T-helper 2 cell treated with Interferon-gamma antibody and Interleukin-4, amounts not matched to agents 5 μg/mL and 100 μg/mL, for 36 hours (primary cell): ENCODE results near the gene RGS6.

Experiments used
- DNase-seq: peaks from one replicate; pipeline ENCODE4 v3.0.0; 2021; ENCODE audit warnings: low spot score
- H3K27ac Mint-ChIP-seq: one replicate; pipeline ENCODE4 v1.8.0; 2021; ENCODE audit warnings: mild to moderate bottlenecking, mixed read lengths
- H3K27me3 Mint-ChIP-seq: one replicate; pipeline ENCODE4 v1.8.0; 2021; ENCODE audit warnings: low read depth, mixed read lengths
- H3K36me3 Mint-ChIP-seq: one replicate; pipeline ENCODE4 v1.8.0; 2021; ENCODE audit warnings: low read depth, mixed read lengths
- H3K4me1 Mint-ChIP-seq: one replicate; pipeline ENCODE4 v1.8.0; 2021; ENCODE audit warnings: low read depth, mixed read lengths
- H3K4me3 Mint-ChIP-seq: one replicate; pipeline ENCODE4 v1.8.0; 2022; ENCODE audit warnings: mild to moderate bottlenecking, moderate library complexity, mixed read lengths
- H3K9me3 Mint-ChIP-seq: one replicate; pipeline ENCODE4 v1.8.0; 2021; ENCODE audit warnings: mixed read lengths

The RGS6 gene

GRCh38 chr14:72008666-72009065, 76.4 kb downstream of the RGS6 start:
- DNase-seq = no peak
- no peaks in the 10 kb centered on the region for H3K9me3 Mint-ChIP-seq
- H3K36me3 Mint-ChIP-seq = no peaks in the 10 kb centered on the region
- peaks cover 6% of the 10 kb centered on the region for H3K27me3 Mint-ChIP-seq
- no peak overlapping the region for H3K4me3 Mint-ChIP-seq
- H3K4me1 Mint-ChIP-seq = no peaks in the 10 kb centered on the region
- no peak overlapping the region for H3K27ac Mint-ChIP-seq

- Mint-ChIP-seq H3K27me3 (peaks cover 7% of the 10 kb centered on the region), H3K27ac (no peak overlapping the region), H3K9me3 (no peaks in the 10 kb centered on the region), H3K4me1 (no peaks in the 10 kb centered on the region), H3K4me3 (no peak overlapping the region), H3K36me3 (no peaks in the 10 kb centered on the region)
- DNase-seq = no peak
These were observed 78.2 kb downstream of the RGS6 start for GRCh38 chr14:72010474-72010873.

DNA sequence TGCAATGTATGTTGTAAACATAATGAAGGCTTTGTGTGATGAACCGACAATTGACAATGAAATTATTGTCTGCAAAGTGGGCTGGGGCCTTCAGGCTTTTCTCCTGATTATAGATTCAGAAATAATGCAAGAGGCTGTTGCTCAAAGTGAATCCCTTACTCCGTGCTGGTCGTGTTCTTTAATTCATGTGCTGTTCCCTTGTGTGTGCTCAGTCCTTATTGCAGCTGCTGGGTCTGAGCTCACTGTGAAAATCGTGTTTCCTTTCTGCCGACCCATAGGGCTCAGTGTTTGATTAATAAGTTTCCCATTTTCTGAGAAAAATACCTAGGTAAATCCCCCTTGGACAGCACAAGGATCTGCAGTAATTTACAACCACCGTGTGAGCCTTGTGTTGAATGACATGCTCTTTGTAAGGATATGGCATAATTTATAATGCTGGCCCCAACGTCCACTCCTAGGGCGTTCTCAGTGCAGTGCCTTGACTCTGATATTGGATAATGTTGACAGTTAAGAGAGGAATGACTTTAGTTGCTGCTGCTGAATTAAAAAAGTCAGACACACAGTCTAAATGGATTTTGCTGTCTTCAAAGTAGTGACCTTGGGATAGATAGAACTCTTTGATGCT, 81.6 kb downstream of the RGS6 start:
- no peak overlapping the region for H3K27ac Mint-ChIP-seq
- no peaks in the 10 kb centered on the region for H3K36me3 Mint-ChIP-seq
- no peak for DNase-seq
- H3K27me3 Mint-ChIP-seq = peaks cover 12% of the 10 kb centered on the region
- H3K9me3 Mint-ChIP-seq = no peaks in the 10 kb centered on the region
- H3K4me3 Mint-ChIP-seq = no peak overlapping the region
- no peaks in the 10 kb centered on the region for H3K4me1 Mint-ChIP-seq

DNA sequence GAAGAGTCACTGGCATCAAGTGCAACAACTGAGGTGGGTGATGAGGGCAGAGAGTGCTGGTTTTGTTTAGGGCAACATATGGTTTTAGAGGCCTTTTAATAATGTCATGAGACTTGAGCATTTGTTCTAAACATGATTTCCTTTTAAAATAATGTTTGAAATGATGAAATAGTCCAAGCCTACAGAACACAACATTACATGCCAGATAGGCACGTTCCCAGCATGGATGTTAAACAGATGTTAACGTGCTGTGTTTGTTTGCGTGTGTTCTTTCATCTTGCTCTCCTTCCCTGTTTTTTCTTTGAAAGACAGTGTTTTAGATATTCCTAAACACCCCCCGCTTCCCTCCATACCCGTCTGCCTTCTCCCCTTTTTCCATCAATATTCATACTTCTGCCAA, 82.3 kb downstream of the RGS6 start:
- no peak overlapping the region for H3K4me3 Mint-ChIP-seq
- no peak for DNase-seq
- H3K4me1 Mint-ChIP-seq = no peaks in the 10 kb centered on the region
- H3K27ac Mint-ChIP-seq = no peak overlapping the region
- peaks cover 12% of the 10 kb centered on the region for H3K27me3 Mint-ChIP-seq
- no peaks in the 10 kb centered on the region for H3K36me3 Mint-ChIP-seq
- no peaks in the 10 kb centered on the region for H3K9me3 Mint-ChIP-seq

- no peak overlapping the region for H3K4me3 Mint-ChIP-seq
- H3K9me3 Mint-ChIP-seq = no peaks in the 10 kb centered on the region
- H3K36me3 Mint-ChIP-seq = no peaks in the 10 kb centered on the region
- H3K4me1 Mint-ChIP-seq = no peaks in the 10 kb centered on the region
- peaks cover 24% of the 10 kb centered on the region for H3K27me3 Mint-ChIP-seq
- DNase-seq = no peak
- H3K27ac Mint-ChIP-seq = no peak overlapping the region
These were observed 85.1 kb downstream of the RGS6 start for GRCh38 chr14:72017290-72017689.

DNA sequence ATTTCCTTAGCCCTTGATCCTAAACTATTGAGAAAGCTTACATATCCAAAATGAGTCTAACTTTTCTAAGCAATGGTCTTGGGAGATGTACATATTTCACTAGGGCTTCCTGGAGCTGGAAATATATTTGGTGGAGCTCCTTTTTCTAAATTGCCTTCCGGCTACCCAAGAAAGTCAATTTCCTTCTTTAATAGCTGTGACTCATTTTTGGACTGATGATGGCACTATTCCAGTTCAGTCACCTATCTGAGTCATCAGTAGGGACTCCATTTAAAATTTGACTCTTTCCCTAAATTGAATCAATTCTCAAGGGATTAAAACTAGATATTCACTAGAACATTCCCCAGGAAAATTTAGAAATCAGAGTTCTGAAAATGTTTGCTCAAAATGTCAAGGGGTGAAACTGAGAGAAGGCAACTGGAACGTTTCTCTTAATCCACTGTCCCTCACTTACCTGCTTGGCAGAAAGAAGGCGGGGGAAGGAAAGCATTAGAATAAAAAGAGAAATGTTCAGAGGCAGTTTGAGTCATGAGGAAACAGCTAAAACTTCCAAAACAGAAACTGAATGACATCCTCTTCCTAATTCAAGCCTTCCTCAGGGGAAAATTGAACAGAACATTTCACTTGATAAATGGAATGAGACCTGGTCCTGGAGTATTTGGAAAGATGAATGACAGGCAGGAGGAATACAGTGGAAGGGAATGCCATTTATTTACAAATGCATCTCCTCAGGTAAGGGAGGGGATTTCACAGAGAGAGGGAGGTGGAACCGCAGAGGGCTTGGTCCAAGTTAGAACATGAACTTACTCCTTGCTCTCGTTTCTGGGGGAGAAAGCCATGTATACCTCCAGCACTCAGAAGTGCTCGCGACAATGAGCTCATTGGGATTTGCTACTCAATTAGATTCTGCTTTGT, 91.2 kb downstream of the RGS6 start:
- Mint-ChIP-seq H3K27me3 (peaks cover 32% of the 10 kb centered on the region), H3K4me1 (peaks cover 8% of the 10 kb centered on the region), H3K36me3 (no peaks in the 10 kb centered on the region), H3K4me3 (no peak overlapping the region), H3K27ac (no peak overlapping the region), H3K9me3 (no peaks in the 10 kb centered on the region)
- no peak for DNase-seq

GRCh38 chr14:72024043-72024407, 91.8 kb downstream of the RGS6 start:
- Mint-ChIP-seq H3K9me3 (no peaks in the 10 kb centered on the region), H3K27ac (no peak overlapping the region), H3K4me1 (peaks cover 8% of the 10 kb centered on the region), H3K27me3 (peaks cover 35% of the 10 kb centered on the region), H3K4me3 (no peak overlapping the region), H3K36me3 (no peaks in the 10 kb centered on the region)
- DNase-seq = peak; percentile 55

- no peak overlapping the region for H3K4me3 Mint-ChIP-seq
- peaks cover 8% of the 10 kb centered on the region for H3K4me1 Mint-ChIP-seq
- H3K27me3 Mint-ChIP-seq = peaks cover 36% of the 10 kb centered on the region
- no peak overlapping the region for H3K27ac Mint-ChIP-seq
- H3K36me3 Mint-ChIP-seq = no peaks in the 10 kb centered on the region
- no peaks in the 10 kb centered on the region for H3K9me3 Mint-ChIP-seq
- no peak for DNase-seq
These were observed 92.3 kb downstream of the RGS6 start for GRCh38 chr14:72024504-72024903.

GRCh38 chr14:72026536-72026935, 94.3 kb downstream of the RGS6 start:
- Mint-ChIP-seq H3K27me3 (peaks cover 26% of the 10 kb centered on the region), H3K4me1 (peaks cover 8% of the 10 kb centered on the region), H3K4me3 (no peak overlapping the region), H3K27ac (no peak overlapping the region), H3K36me3 (no peaks in the 10 kb centered on the region), H3K9me3 (no peaks in the 10 kb centered on the region)
- DNase-seq = no peak

DNA sequence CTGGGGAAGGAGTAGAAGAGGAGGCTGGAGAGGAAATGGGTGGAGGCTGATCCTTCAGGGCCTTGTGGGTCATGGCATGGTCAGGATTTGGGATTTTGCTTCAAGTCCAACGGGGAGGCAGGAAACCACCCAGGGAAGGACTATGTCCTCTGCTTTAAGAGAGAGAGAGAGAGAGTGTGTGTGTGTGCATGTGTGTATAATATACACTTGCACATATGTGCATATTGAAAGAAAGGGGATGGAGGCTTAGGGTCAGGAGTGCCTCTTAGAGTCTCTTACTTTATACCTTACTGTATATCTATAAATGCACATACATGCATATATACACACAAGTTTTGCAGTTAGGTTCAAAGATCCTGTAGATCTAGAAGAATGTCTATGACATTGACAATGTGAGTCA, 94.8 kb downstream of the RGS6 start:
- no peak for DNase-seq
- no peak overlapping the region for H3K27ac Mint-ChIP-seq
- H3K27me3 Mint-ChIP-seq = peaks cover 24% of the 10 kb centered on the region
- H3K9me3 Mint-ChIP-seq = no peaks in the 10 kb centered on the region
- no peak overlapping the region for H3K4me3 Mint-ChIP-seq
- H3K4me1 Mint-ChIP-seq = peaks cover 8% of the 10 kb centered on the region
- no peaks in the 10 kb centered on the region for H3K36me3 Mint-ChIP-seq

DNA sequence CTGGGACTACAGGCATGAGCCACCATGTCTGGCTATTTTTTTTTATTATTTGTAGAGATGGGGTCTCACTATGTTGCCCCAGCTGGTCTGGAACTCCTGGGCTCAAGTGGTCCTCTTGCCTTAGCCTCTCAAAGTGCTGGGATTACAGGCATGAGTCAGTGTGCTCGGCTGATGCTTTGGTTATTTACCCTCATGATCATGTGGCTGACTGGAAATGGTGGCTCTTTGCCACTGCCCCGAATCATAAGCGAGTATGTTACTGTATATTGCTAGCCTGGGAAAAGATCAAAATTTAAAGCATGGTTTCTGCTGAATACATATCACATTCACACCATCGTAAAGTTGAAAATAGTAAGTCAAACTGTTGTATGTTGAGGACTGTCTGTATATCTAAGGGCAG, 101.1 kb downstream of the RGS6 start:
- Mint-ChIP-seq H3K9me3 (no peaks in the 10 kb centered on the region), H3K27me3 (peaks cover 11% of the 10 kb centered on the region), H3K36me3 (no peaks in the 10 kb centered on the region), H3K4me3 (no peak overlapping the region), H3K27ac (no peak overlapping the region), H3K4me1 (no peaks in the 10 kb centered on the region)
- DNase-seq = no peak

- no peak for DNase-seq
- Mint-ChIP-seq H3K4me3 (no peak overlapping the region), H3K27ac (no peak overlapping the region), H3K27me3 (peaks cover 42% of the 10 kb centered on the region), H3K4me1 (no peaks in the 10 kb centered on the region), H3K36me3 (no peaks in the 10 kb centered on the region), H3K9me3 (peaks cover 10% of the 10 kb centered on the region)
These were observed 108.3 kb downstream of the RGS6 start for GRCh38 chr14:72040528-72040927.

DNA sequence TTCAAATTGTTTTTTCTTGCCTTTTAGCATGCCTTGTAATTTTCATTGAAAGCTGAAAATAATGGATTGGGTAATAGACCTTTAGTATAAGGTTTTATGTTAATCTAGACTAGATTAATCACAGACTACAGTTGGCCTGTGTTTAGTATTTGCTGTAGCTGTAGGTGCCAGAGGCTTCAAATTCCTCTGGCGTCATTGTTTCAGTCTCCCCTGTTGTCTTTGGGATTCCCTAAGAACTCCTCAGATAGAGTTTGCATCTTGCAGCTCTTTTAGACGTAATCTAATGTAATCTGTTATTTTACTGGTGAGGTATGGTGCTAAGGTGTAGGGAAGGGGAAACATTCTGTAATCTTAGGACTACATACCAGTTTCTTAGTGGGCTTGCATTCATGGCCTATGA, 113.0 kb downstream of the RGS6 start:
- H3K27me3 Mint-ChIP-seq = peaks cover 23% of the 10 kb centered on the region
- H3K4me1 Mint-ChIP-seq = peaks cover 16% of the 10 kb centered on the region
- no peaks in the 10 kb centered on the region for H3K36me3 Mint-ChIP-seq
- H3K9me3 Mint-ChIP-seq = peaks cover 5% of the 10 kb centered on the region
- H3K27ac Mint-ChIP-seq = no peak overlapping the region
- no peak for DNase-seq
- no peak overlapping the region for H3K4me3 Mint-ChIP-seq

- DNase-seq = no peak
- Mint-ChIP-seq H3K9me3 (no peaks in the 10 kb centered on the region), H3K4me3 (no peak overlapping the region), H3K36me3 (no peaks in the 10 kb centered on the region), H3K27me3 (peaks cover 18% of the 10 kb centered on the region), H3K4me1 (peaks cover 20% of the 10 kb centered on the region), H3K27ac (no peak overlapping the region)
These were observed 113.7 kb downstream of the RGS6 start for GRCh38 chr14:72045885-72046284.
